Mesenchymal stem cell (in vitro differentiated cells and primary cell): ENCODE results near the gene TRAP1.
A peak's percentile ranks its signal among the peaks of the same experiment; 100 is the strongest.
"Not testable (repeated sequence)": the region's sequence is repeated elsewhere in the genome, so short reads cannot be mapped to it uniquely, and the experiment has no call there.

ENCODE experiments used
- DNase-seq: peaks from one replicate; pipeline ENCODE4 v3.0.0-alpha.2; 2013
- H2AFZ ChIP-seq: one replicate; pipeline ENCODE4 v1.6.1; 2013; ENCODE audit warnings: low read depth, mild to moderate bottlenecking, control low read depth, inconsistent platforms, low read length, moderate library complexity
- H2AK5ac ChIP-seq: 2 replicates; pipeline ENCODE4 v1.6.1; 2013; ENCODE audit warnings: low read length, moderate library complexity, mild to moderate bottlenecking, inconsistent platforms; ENCODE audit not compliant: severe bottlenecking
- H2BK120ac ChIP-seq: one replicate; pipeline ENCODE4 v1.6.1; 2013; ENCODE audit warnings: low read depth, mild to moderate bottlenecking, inconsistent platforms, low read length, moderate library complexity
- H2BK12ac ChIP-seq, 2 experiments: one replicate each; pipeline ENCODE4 v1.6.1; 2013; ENCODE audit warnings: inconsistent platforms in 2 of 2, low read length in 2 of 2, mild to moderate bottlenecking in 2 of 2, moderate library complexity in 2 of 2, control low read depth in 1 of 2
- H2BK15ac ChIP-seq: one replicate; pipeline ENCODE4 v1.6.1; 2013; ENCODE audit warnings: mild to moderate bottlenecking, low read depth, inconsistent platforms; ENCODE audit not compliant: poor library complexity, severe bottlenecking
- H2BK5ac ChIP-seq: 2 replicates; pipeline ENCODE4 v1.6.1; 2013; ENCODE audit warnings: low read depth, mild to moderate bottlenecking, low read length, control low read depth, inconsistent platforms; ENCODE audit not compliant: poor library complexity, severe bottlenecking
- H3K14ac ChIP-seq, 2 experiments: one replicate each; pipeline ENCODE4 v1.6.1; 2013; ENCODE audit warnings: inconsistent platforms in 2 of 2, low read length in 2 of 2, control low read depth in 1 of 2, mild to moderate bottlenecking in 1 of 2, moderate library complexity in 1 of 2
- H3K18ac ChIP-seq, 2 experiments: one replicate each; pipeline ENCODE4 v1.6.1; 2013; ENCODE audit warnings: inconsistent platforms in 2 of 2, low read length in 2 of 2, control low read depth in 1 of 2, low read depth in 1 of 2, mild to moderate bottlenecking in 1 of 2
- H3K23ac ChIP-seq, 2 experiments: one replicate each; pipeline ENCODE4 v1.6.1; 2013; ENCODE audit warnings: inconsistent platforms in 2 of 2, low read length in 2 of 2, mild to moderate bottlenecking in 2 of 2, moderate library complexity in 2 of 2, control low read depth in 1 of 2
- H3K27ac ChIP-seq: 2 replicates; pipeline ENCODE4 v1.5.1; 2013; ENCODE audit warnings: mild to moderate bottlenecking, moderate library complexity, low read length, control low read depth, inconsistent platforms; ENCODE audit not compliant: poor library complexity, severe bottlenecking
- H3K27me3 ChIP-seq, 2 experiments: 2 replicates each; pipeline versions ENCODE4 v1.6.1 to v1.7.0; 2013; ENCODE audit warnings: low read length in 2 of 2, mild to moderate bottlenecking in 2 of 2, moderate library complexity in 2 of 2, control low read depth in 1 of 2, inconsistent platforms in 1 of 2; ENCODE audit not compliant: control insufficient read depth in 1 of 2, insufficient read depth in 1 of 2
- H3K36me3 ChIP-seq, 2 experiments: 2 replicates each; pipeline versions ENCODE4 v1.6.1 to v1.7.0; 2013; ENCODE audit warnings: low read length in 2 of 2, control low read depth in 1 of 2, inconsistent platforms in 1 of 2, low read depth in 1 of 2, mild to moderate bottlenecking in 1 of 2; ENCODE audit not compliant: insufficient read depth in 2 of 2, control insufficient read depth in 1 of 2
- H3K4ac ChIP-seq, 2 experiments: one replicate each; pipeline ENCODE4 v1.6.1; 2013; ENCODE audit warnings: inconsistent platforms in 2 of 2, low read length in 2 of 2, mild to moderate bottlenecking in 2 of 2, moderate library complexity in 2 of 2, control low read depth in 1 of 2, low read depth in 1 of 2
- H3K4me1 ChIP-seq: 2 replicates; pipeline ENCODE4 v1.6.1; 2013; ENCODE audit warnings: low read depth, low read length, control low read depth; ENCODE audit not compliant: control insufficient read depth, insufficient read depth
- H3K4me2 ChIP-seq: 2 replicates; pipeline ENCODE4 v1.6.1; 2013; ENCODE audit warnings: low read length, mild to moderate bottlenecking, inconsistent platforms; ENCODE audit not compliant: poor library complexity, severe bottlenecking
- H3K4me3 ChIP-seq, 2 experiments: 2 replicates each; pipeline versions ENCODE4 v1.5.1 to v1.7.0; 2013; ENCODE audit warnings: low read length in 2 of 2, mild to moderate bottlenecking in 2 of 2, control low read depth in 1 of 2, low read depth in 1 of 2; ENCODE audit not compliant: insufficient read depth in 1 of 2
- H3K79me1 ChIP-seq: replicated peaks from 2 replicates; pipeline ENCODE4 v1.6.1; 2013; ENCODE audit warnings: mild to moderate bottlenecking, control low read depth, low read length, inconsistent platforms; ENCODE audit not compliant: poor library complexity, severe bottlenecking
- H3K9ac ChIP-seq: 2 replicates; pipeline ENCODE4 v1.7.0; 2013; ENCODE audit warnings: mild to moderate bottlenecking, low read length, moderate library complexity
- H3K9me3 ChIP-seq: 2 replicates; pipeline ENCODE4 v1.7.0; 2013; ENCODE audit warnings: mild to moderate bottlenecking, low read length; ENCODE audit not compliant: control insufficient read depth
- H4K8ac ChIP-seq: one replicate; pipeline ENCODE4 v1.6.1; 2013; ENCODE audit warnings: inconsistent platforms, mild to moderate bottlenecking, low read length, moderate library complexity
- H4K91ac ChIP-seq: one replicate; pipeline ENCODE4 v1.6.1; 2013; ENCODE audit warnings: mild to moderate bottlenecking, low read length, inconsistent platforms
- WGBS: methylation state at CpG from one replicate; pipeline ENCODE4 v1.1.7; 2013; ENCODE audit warnings: mixed read lengths; 5-methylcytosine and 5-hydroxymethylcytosine counted together

Gene TRAP1

DNA sequence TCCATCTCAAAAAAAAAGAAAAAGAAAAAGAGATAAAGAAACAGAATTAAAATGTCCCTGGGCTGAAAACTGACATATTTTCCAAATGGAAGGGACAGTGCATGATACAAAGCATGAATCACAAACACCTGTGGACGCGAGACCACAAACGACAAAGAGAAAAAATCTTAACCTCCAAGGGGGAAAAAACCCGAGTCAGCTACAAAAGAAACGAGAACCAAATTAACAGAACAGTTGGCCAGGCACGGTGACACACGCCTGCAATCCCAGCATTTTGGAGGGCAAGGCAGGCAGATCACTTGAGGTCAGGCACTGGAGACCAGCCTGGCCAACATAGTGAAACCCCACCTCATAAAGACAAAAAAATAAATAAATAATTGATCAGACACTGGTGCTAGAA is 1.9 kb downstream of the TRAP1 start:
- Histone ChIP-seq H4K91ac (no peak overlapping the region), H3K9me3 (no peaks in the 10 kb centered on the region), H2BK5ac (no peak overlapping the region), H3K27me3 (no peaks in the 10 kb centered on the region), H3K4me3 (no peak overlapping the region), H2BK120ac (no peak overlapping the region), H3K4me2 (no peak overlapping the region), H3K14ac (no peak overlapping the region), H2BK15ac (no peak overlapping the region), H3K36me3 (peaks cover 13 to 16% of the 10 kb centered on the region in 2 experiments), H3K4ac (no peak overlapping the region), H3K18ac (no peak overlapping the region), H3K9ac (no peak overlapping the region), H2AK5ac (no peak overlapping the region), H2BK12ac (no peak overlapping the region), H3K79me1 (peaks cover 33% of the 10 kb centered on the region), H3K27ac (no peak overlapping the region), H4K8ac (no peak overlapping the region), H3K4me1 (peaks cover 9% of the 10 kb centered on the region), H2AFZ (no peak overlapping the region), H3K23ac (no peak overlapping the region)
- no peak for DNase-seq
- WGBS: 83% methylated on average over 7 of the region's 7 CpGs

DNA sequence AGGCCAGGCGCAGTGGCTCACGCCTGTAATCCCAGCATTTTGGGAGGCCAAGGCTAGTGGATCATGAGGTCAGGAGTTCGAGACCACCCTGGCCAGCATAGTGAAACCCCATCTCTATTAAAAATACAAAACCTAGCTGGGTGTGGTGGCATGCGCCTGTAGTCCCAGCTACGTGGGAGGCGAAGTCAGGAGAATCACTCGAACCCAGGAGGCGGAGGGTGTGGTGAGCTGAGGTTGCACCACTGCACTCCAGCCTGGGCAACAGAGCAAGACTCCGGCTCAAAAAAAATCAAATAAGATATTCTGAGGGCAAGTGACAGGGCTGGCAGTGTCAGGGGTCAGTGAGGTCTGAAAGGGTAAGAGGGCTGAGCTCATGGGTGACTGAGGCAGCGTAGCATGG is 2.9 kb downstream of the TRAP1 start:
- not testable (repeated sequence) for H3K4me2 ChIP-seq, DNase-seq, H3K4me1 ChIP-seq, H2AK5ac ChIP-seq, H2BK15ac ChIP-seq, H3K14ac ChIP-seq, H2BK120ac ChIP-seq, H2AFZ ChIP-seq, H2BK12ac ChIP-seq, H3K4me3 ChIP-seq, H3K27me3 ChIP-seq, H3K9me3 ChIP-seq, H3K4ac ChIP-seq, H2BK5ac ChIP-seq, H3K27ac ChIP-seq, H3K9ac ChIP-seq, H4K91ac ChIP-seq, H3K18ac ChIP-seq, H4K8ac ChIP-seq, H3K23ac ChIP-seq
- Histone ChIP-seq H3K36me3 (peaks cover 13 to 16% of the 10 kb centered on the region in 2 experiments), H3K79me1 (peaks cover 33% of the 10 kb centered on the region)
- WGBS: 100% methylated on average over 10 of the region's 10 CpGs

DNA sequence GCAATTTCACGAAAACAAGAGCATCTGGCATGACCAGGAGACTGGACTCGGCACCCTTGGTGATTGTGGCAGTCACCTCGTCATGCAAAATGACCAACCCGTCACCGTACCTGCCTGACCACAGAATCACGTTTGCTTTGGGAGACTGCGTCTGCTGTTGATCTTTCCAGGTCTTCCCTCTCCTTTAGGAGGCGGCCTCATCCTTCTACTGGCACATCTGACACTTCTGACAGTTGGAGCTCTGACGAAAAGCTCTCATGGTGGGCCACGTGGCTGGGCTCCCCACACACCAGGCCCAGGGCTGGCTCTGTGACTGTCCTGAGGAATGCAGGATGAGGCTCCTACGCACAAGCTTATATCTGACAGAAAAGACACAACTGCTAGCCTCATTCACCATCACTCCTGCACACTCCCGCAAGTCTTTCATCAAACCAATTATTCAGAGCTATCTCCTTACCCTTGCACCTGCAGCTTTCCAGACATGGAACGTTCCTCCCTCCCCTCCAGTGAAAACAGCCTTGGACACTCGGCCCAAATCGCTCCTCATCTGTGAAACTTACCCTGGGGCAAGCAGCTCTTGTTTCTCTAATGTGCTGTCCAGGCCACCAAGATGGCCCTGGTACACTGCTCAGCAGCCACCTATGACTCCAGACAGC is 3.6 kb downstream of the TRAP1 start:
- Histone ChIP-seq H4K91ac (no peak overlapping the region), H3K23ac (no peak overlapping the region), H3K9me3 (no peaks in the 10 kb centered on the region), H3K14ac (no peak overlapping the region), H4K8ac (no peak overlapping the region), H3K79me1 (peaks cover 33% of the 10 kb centered on the region), H3K4me3 (peak overlapping the region in 1 of 2 experiments; percentile 22), H2BK120ac (no peak overlapping the region), H3K36me3 (peaks cover 13 to 16% of the 10 kb centered on the region in 2 experiments), H2AFZ (no peak overlapping the region), H2AK5ac (no peak overlapping the region), H3K18ac (no peak overlapping the region), H3K4me1 (peaks cover 9% of the 10 kb centered on the region), H3K27me3 (no peaks in the 10 kb centered on the region), H3K27ac (no peak overlapping the region), H2BK12ac (no peak overlapping the region), H2BK15ac (peak overlapping the region; percentile 31), H3K4ac (no peak overlapping the region), H3K4me2 (no peak overlapping the region), H3K9ac (no peak overlapping the region), H2BK5ac (no peak overlapping the region)
- no peak for DNase-seq
- 96% methylated on average over 15 of the region's 15 CpGs for WGBS

DNA sequence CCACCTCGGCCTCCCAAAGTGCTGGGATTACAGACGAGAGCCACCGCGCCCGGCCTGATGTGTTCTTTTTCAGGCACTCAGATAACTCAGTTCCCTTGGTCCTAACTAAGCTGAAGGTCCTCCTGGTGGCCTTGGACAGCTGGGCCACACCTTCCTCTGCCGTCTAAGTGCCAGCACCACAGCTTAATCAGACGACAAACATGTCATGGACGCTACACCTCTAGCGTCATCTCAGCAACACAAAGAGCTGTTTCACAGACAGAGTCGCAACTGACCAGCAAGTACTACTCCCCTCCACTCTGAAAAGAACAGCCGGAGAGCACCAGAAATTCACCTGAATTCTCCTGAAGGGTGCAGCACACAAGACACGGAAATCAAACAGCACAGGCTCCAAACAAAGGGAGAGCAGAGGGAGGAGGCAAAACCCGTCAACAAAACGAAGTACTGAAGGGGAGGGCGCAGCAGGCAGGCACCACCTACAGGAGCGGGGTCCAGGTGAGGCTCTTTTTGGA is 4.4 kb downstream of the TRAP1 start:
- Histone ChIP-seq H3K9me3 (no peaks in the 10 kb centered on the region), H2AFZ (no peak overlapping the region), H3K4me3 (no peak overlapping the region), H4K91ac (no peak overlapping the region), H3K27ac (no peak overlapping the region), H2BK12ac (no peak overlapping the region), H2BK15ac (no peak overlapping the region), H3K23ac (no peak overlapping the region), H3K36me3 (peaks cover 13 to 16% of the 10 kb centered on the region in 2 experiments), H3K27me3 (no peaks in the 10 kb centered on the region), H2BK120ac (no peak overlapping the region), H3K4ac (no peak overlapping the region), H4K8ac (no peak overlapping the region), H3K14ac (no peak overlapping the region), H3K79me1 (peaks cover 34% of the 10 kb centered on the region), H3K18ac (no peak overlapping the region), H2BK5ac (no peak overlapping the region), H3K9ac (no peak overlapping the region), H2AK5ac (no peak overlapping the region), H3K4me1 (peaks cover 6% of the 10 kb centered on the region), H3K4me2 (no peak overlapping the region)
- WGBS: 97% methylated on average over 16 of the region's 16 CpGs
- DNase-seq: no peak
